Measurements from ENCODE around the gene IMMP2L. TPM values are rescaled to one million over a fixed set of nuclear protein-coding genes. Genes with fewer than 3 reads are reported as not detected.

The IMMP2L gene
- polyA plus RNA-seq, 1 donor (not counting 4 experiments of a cell fraction or from before 2014, with no cell fraction given): 14.1 TPM

GRCh38 chr7:111096997-111097396, 465.3 kb downstream of the IMMP2L start:
- Histone ChIP-seq H3K9me3 (ENCODE audit: control insufficient read depth, low read depth, low read length) (no peaks in the 10 kb centered on the region), H4K20me1 (ENCODE audit: control insufficient read depth, extremely low read depth, insufficient read depth, low read length) (no peaks in the 10 kb centered on the region), H3K4me1 (ENCODE audit: control insufficient read depth, extremely low read depth, insufficient read depth, low read length) (no peaks in the 10 kb centered on the region), H3K79me2 (ENCODE audit: control insufficient read depth, insufficient read depth, low read length) (no peaks in the 10 kb centered on the region), H3K27me3 (ENCODE audit: control insufficient read depth, extremely low read depth, insufficient read depth, low read length) (no peaks in the 10 kb centered on the region), H3K9me1 (ENCODE audit: control insufficient read depth, extremely low read depth, insufficient read depth, low read length) (no peaks in the 10 kb centered on the region), H3K4me2 (ENCODE audit: control insufficient read depth, extremely low read depth, insufficient read depth, low read depth, low read length) (no peak overlapping the region), H2AFZ (ENCODE audit: control insufficient read depth, low read length) (no peak overlapping the region), H3K9ac (ENCODE audit: control insufficient read depth, extremely low read depth, insufficient read depth, low read length) (no peak overlapping the region), H3K27ac (ENCODE audit: control insufficient read depth, insufficient read depth, low read length) (no peak overlapping the region), H3K36me3 (ENCODE audit: control insufficient read depth in 2 of 2, extremely low read depth in 1 of 2, insufficient read depth in 2 of 2, low read length in 2 of 2) (no peaks in the 10 kb centered on the region), H3K4me3 (ENCODE audit: control insufficient read depth in 2 of 3, extremely low read depth in 1 of 3, insufficient read depth in 2 of 3, low read depth in 1 of 3, low read length in 3 of 3) (no peak overlapping the region)
- TF ChIP-seq EZH2 (IDR thresholded peaks at IDR 0.05; ENCODE audit: low read length) (no peak), CTCF (optimal IDR thresholded peaks at IDR 0.05 in 1 of 3, IDR thresholded peaks at IDR 0.05 in 1 of 3, conservative IDR thresholded peaks at IDR 0.05 in 1 of 3; ENCODE audit: extremely low read depth in 1 of 3, insufficient read depth in 2 of 3, low read length in 3 of 3) (no peak)
- dilution Hi-C loops (cut with MboI; ENCODE audit: extremely low pct_ligation_motif_present, low sequenced_read_pairs): no loop called here
- no peak for FAIRE-seq
- DNase-seq (ENCODE audit: low read depth, low spot score): no peak

- Histone ChIP-seq H4K20me1 (ENCODE audit: control insufficient read depth, extremely low read depth, insufficient read depth, low read length) (no peaks in the 10 kb centered on the region), H3K36me3 (ENCODE audit: control insufficient read depth in 2 of 2, extremely low read depth in 1 of 2, insufficient read depth in 2 of 2, low read length in 2 of 2) (no peaks in the 10 kb centered on the region), H3K4me3 (ENCODE audit: control insufficient read depth in 2 of 3, extremely low read depth in 1 of 3, insufficient read depth in 2 of 3, low read depth in 1 of 3, low read length in 3 of 3) (no peak overlapping the region), H2AFZ (ENCODE audit: control insufficient read depth, low read length) (no peak overlapping the region), H3K27me3 (ENCODE audit: control insufficient read depth, extremely low read depth, insufficient read depth, low read length) (no peaks in the 10 kb centered on the region), H3K9me3 (ENCODE audit: control insufficient read depth, low read depth, low read length) (no peaks in the 10 kb centered on the region), H3K27ac (ENCODE audit: control insufficient read depth, insufficient read depth, low read length) (no peak overlapping the region), H3K4me2 (ENCODE audit: control insufficient read depth, extremely low read depth, insufficient read depth, low read depth, low read length) (no peak overlapping the region), H3K79me2 (ENCODE audit: control insufficient read depth, insufficient read depth, low read length) (no peaks in the 10 kb centered on the region), H3K9me1 (ENCODE audit: control insufficient read depth, extremely low read depth, insufficient read depth, low read length) (no peaks in the 10 kb centered on the region), H3K4me1 (ENCODE audit: control insufficient read depth, extremely low read depth, insufficient read depth, low read length) (no peaks in the 10 kb centered on the region), H3K9ac (ENCODE audit: control insufficient read depth, extremely low read depth, insufficient read depth, low read length) (no peak overlapping the region)
- FAIRE-seq (no peak), DNase-seq (ENCODE audit: low read depth, low spot score) (no peak)
- dilution Hi-C loops (cut with MboI; ENCODE audit: extremely low pct_ligation_motif_present, low sequenced_read_pairs): no loop called here
- TF ChIP-seq CTCF (optimal IDR thresholded peaks at IDR 0.05 in 1 of 3, IDR thresholded peaks at IDR 0.05 in 1 of 3, conservative IDR thresholded peaks at IDR 0.05 in 1 of 3; ENCODE audit: extremely low read depth in 1 of 3, insufficient read depth in 2 of 3, low read length in 3 of 3) (no peak), EZH2 (IDR thresholded peaks at IDR 0.05; ENCODE audit: low read length) (no peak)
These were observed 467.9 kb downstream of the IMMP2L start for GRCh38 chr7:111094419-111094818.

Data from keratinocyte (primary cell).